Stomach (tissue), 9 donors: ENCODE measurements around the gene WWP2. TPM values are rescaled to one million over a fixed set of nuclear protein-coding genes. Genes with fewer than 3 reads are reported as not detected.

Source experiments
- DNase-seq, 2 donors: peaks; one replicate each; pipeline versions ENCODE4 v3.0.0 to v3.0.0-alpha.2; 2013 to 2019
- H3K27ac ChIP-seq, 5 donors: fragments of 200-600 bp in 4 of 5; sonication (generic) in 4 of 5; one replicate each; pipeline ENCODE4 v1.5.1; 2013 to 2019; ENCODE audit warnings: mild to moderate bottlenecking in 1 of 5, moderate library complexity in 1 of 5
- H3K27me3 ChIP-seq, 3 donors: fragments of 200-600 bp; sonication (generic); one replicate each; pipeline ENCODE4 v1.5.1; 2017 to 2019; ENCODE audit warnings: mixed run types in 1 of 3
- H3K36me3 ChIP-seq, 4 donors: fragments of 200-600 bp; sonication (generic); 1 replicate in 3 of 4; 2 replicates in 1 of 4; pipeline ENCODE4 v1.5.1; 2016 to 2019
- H3K4me1 ChIP-seq, 4 donors: fragments of 200-600 bp; sonication (generic); one replicate each; pipeline ENCODE4 v1.5.1; 2016 to 2019
- H3K4me3 ChIP-seq, 4 donors: fragments of 200-600 bp; sonication (generic) in 3 of 4; one replicate each; pipeline ENCODE4 v1.5.1; 2016 to 2019; ENCODE audit warnings: mild to moderate bottlenecking in 1 of 4
- H3K9me3 ChIP-seq, 4 donors: fragments of 200-600 bp; sonication (generic); one replicate each; pipeline ENCODE4 v1.5.1; 2016 to 2019
- CTCF ChIP-seq, 7 experiments: fragments of 450-650 bp in 4 of 7; fragments of 200-600 bp in 3 of 7; sonication (generic) in 3 of 7; IDR thresholded peaks; one replicate each; pipeline ENCODE4 v1.5.1; 2016 to 2019; ENCODE audit warnings: antibody characterized with exemption in 7 of 7, control low read depth in 2 of 7, mild to moderate bottlenecking in 1 of 7
- EP300 ChIP-seq: sonication (generic); formaldehyde crosslinking; IDR thresholded peaks from one replicate; pipeline ENCODE4 v1.6.1; 2017; ENCODE audit warnings: antibody characterized with exemption
- POLR2A ChIP-seq, 4 donors: fragments of 450-650 bp; IDR thresholded peaks; one replicate each; pipeline ENCODE4 v1.6.1; 2016; ENCODE audit warnings: antibody characterized with exemption in 4 of 4, control low read depth in 2 of 4, mild to moderate bottlenecking in 1 of 4, moderate library complexity in 1 of 4
- POLR2AphosphoS5 ChIP-seq, 3 donors: sonication (generic); formaldehyde crosslinking; IDR thresholded peaks; one replicate each; pipeline ENCODE4 v1.6.1; 2016; ENCODE audit warnings: antibody characterized with exemption in 3 of 3
- whole genome bisulfite sequencing, 5 donors: extraction: QIAGEN DNeasy Blood & Tissue Kit in 3 of 5; methylation state at CpG; one replicate each; pipeline versions ENCODE4 v1.1.5 to v1.1.7; 2013 to 2018; 5-methylcytosine and 5-hydroxymethylcytosine counted together
- intact Hi-C: fragments of 100-400 bp; cut with DNase I; formaldehyde crosslinking; loops from one replicate; pipeline ENCODE4 v1.15.1; 2023; ENCODE audit warnings: low total_unique reads
- polyA plus RNA-seq, 3 donors: library from polyadenylated mRNA; stranded (reverse); fragments of 200-250 nt; gene quantifications; one replicate each; pipeline ENCODE4 v1.2.3, GENCODE V29; 2013
- total RNA-seq, 5 donors: library from RNA; depleted of rRNA; stranded (reverse); fragments of >200 nt; gene quantifications; one replicate each; pipeline versions ENCODE4 v1.1.0 to v1.2.3, GENCODE V29; 2014 to 2016
- donor health status: healthy with polysubstance abuse.
- donor health status: Bipolar disorder and iron deficiency.
- donor health status: healthy.

The WWP2 gene
- total and polyA plus RNA-seq, 8 donors: 16.0 to 442 (median 35.2) TPM

DNA sequence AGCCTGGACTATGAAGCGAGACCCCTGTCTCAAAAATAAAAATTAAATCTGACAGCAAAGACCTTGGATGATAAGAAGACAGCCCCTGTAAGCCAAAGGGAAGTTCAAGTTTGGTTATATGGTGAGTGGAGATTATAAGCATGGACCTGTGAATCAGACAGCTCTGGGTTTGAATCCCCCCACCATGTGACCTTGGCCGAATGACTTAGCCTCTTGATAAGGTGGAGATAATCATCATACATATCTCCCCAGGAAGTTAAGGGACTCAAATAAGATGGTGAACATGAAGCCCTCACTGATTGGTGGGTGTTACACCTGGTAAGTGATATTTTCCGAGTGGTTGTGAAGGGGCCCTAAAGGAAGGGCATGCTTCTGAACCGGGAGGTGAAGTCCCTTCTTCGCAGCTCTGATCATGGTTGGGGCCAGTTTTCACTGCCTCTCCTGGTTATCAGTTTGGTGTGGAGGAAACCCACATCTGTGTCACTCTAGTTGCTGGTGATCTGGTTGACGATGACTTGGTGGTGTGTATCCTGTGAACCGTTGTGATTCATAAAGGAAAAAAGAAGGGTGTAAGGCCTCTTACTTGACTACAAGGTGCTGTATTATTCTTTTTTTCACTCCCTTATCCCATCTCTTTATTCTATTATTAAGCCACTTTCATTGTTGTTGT, 127.3 kb downstream of the WWP2 start:
- H3K4me1 ChIP-seq: peaks cover 12 to 28% (median 24%) of the 10 kb centered on the region in 4 donors
- peaks cover 15 to 33% (median 25%) of the 10 kb centered on the region in 4 donors for H3K36me3 ChIP-seq
- H3K4me3 ChIP-seq: no peak overlapping the region
- H3K9me3 ChIP-seq: no peaks in the 10 kb centered on the region
- no peak for DNase-seq
- intact Hi-C loops: no loop called here
- H3K27me3 ChIP-seq: no peaks in the 10 kb centered on the region
- 83 to 89% (median 86%) methylated on average over 7 of the region's 7 CpGs for WGBS, 5 donors
- H3K27ac ChIP-seq: peak overlapping the region; percentile 74 to 87 (median 86)
- TF ChIP-seq POLR2A (IDR thresholded peaks at IDR 0.05) (no peak), EP300 (no peak), CTCF (IDR thresholded peaks at IDR 0.05) (no peak), POLR2AphosphoS5 (IDR thresholded peaks at IDR 0.05) (no peak)

DNA sequence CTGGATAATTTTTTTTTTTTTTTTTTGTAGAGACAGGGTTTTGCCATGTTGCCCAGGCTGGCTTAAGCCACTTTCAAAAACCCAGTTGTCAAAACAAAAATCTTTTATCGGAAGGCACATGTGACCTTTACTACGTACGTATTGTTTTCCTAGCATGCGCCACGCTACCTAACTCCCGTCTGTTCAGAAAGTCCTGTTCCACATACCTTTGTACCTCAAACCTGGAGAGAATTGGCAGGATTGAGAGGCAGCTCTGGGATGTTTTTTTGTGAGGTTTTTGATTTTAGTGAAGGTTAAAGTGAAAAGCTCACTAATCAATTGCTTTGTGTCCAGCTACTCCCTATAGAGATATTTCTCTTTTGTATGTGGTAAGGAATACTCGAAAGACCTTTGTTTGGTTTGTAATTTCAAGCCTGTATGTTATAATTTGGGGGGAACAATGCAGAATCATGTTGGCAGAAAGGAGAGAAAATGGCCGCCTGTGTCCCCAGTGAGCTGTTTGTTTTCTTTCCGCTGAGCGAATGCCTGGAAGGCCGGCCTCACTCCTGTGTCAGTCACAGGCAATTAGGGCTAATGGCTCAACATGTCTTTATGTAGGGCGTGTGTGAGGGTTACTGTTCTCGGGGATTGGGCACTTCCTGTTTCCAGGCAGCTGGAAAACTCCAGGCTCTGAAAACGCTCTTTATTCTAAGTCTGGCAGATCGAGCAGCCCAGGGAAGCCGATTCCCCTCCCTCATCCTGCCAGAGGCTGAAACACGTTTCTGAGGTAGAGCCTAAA, 128.2 kb downstream of the WWP2 start:
- no peaks in the 10 kb centered on the region for H3K27me3 ChIP-seq
- 25 to 46% (median 31%) methylated on average over 14 to 17 of the region's 17 CpGs for WGBS, 5 donors
- DNase-seq: peak; percentile 65 to 94
- H3K36me3 ChIP-seq: peaks cover 15 to 42% (median 23%) of the 10 kb centered on the region in 4 donors
- no peak overlapping the region for H3K4me3 ChIP-seq
- no peaks in the 10 kb centered on the region for H3K9me3 ChIP-seq
- peak overlapping the region; percentile 75 to 87 (median 86) for H3K27ac ChIP-seq
- peaks cover 12 to 28% (median 24%) of the 10 kb centered on the region in 4 donors for H3K4me1 ChIP-seq
- no peak for TF ChIP-seq CTCF (IDR thresholded peaks at IDR 0.05)
- TF ChIP-seq POLR2AphosphoS5 (IDR thresholded peaks at IDR 0.05): peak; percentile 46 to 79 (median 78)
- no peak for TF ChIP-seq EP300
- intact Hi-C loops: no loop called here

- Histone ChIP-seq H3K27me3 (no peaks in the 10 kb centered on the region), H3K4me3 (no peak overlapping the region), H3K27ac (peak overlapping the region; percentile 75 to 87 (median 86)), H3K36me3 (peaks cover 15 to 47% (median 23%) of the 10 kb centered on the region in 4 donors), H3K9me3 (no peaks in the 10 kb centered on the region), H3K4me1 (peaks cover 12 to 22% (median 21%) of the 10 kb centered on the region in 4 donors)
- no peak for DNase-seq
- 39 to 62% (median 50%) methylated on average over 7 to 8 of the region's 8 CpGs for WGBS, 5 donors
- intact Hi-C loops: no loop called here
- no peak for TF ChIP-seq POLR2A (IDR thresholded peaks at IDR 0.05)
- TF ChIP-seq POLR2AphosphoS5 (IDR thresholded peaks at IDR 0.05): peak in 1 of 3 donors; percentile 37
- no peak for TF ChIP-seq EP300
- no peak for TF ChIP-seq CTCF (IDR thresholded peaks at IDR 0.05)
These were observed 128.8 kb downstream of the WWP2 start for GRCh38 chr16:69890892-69891282.

GRCh38 chr16:69892378-69892777, 130.2 kb downstream of the WWP2 start:
- no peak for DNase-seq
- WGBS, 5 donors: 83 to 100% (median 93%) methylated on average over 2 of the region's 2 CpGs
- Histone ChIP-seq H3K9me3 (no peaks in the 10 kb centered on the region), H3K36me3 (peaks cover 15 to 54% (median 30%) of the 10 kb centered on the region in 4 donors), H3K27me3 (no peaks in the 10 kb centered on the region), H3K27ac (no peak overlapping the region), H3K4me3 (no peak overlapping the region), H3K4me1 (peaks cover 12 to 22% (median 21%) of the 10 kb centered on the region in 4 donors)
- intact Hi-C loops: no loop called here
- no peak for TF ChIP-seq POLR2AphosphoS5 (IDR thresholded peaks at IDR 0.05)
- no peak for TF ChIP-seq EP300
- TF ChIP-seq POLR2A (IDR thresholded peaks at IDR 0.05): no peak
- TF ChIP-seq CTCF (IDR thresholded peaks at IDR 0.05): no peak
